Adipocyte (in vitro differentiated cells): ENCODE results near the gene GDF11.

Experiments used
- DNase-seq: peaks from one replicate; pipeline ENCODE4 v3.0.0-alpha.2; 2015; ENCODE audit warnings: low read depth
- H3K27me3 ChIP-seq: replicated peaks from 2 replicates; pipeline ENCODE4 v1.7.0; 2013; ENCODE audit warnings: mild to moderate bottlenecking, low read length, moderate library complexity; ENCODE audit not compliant: control insufficient read depth, insufficient read depth
- H3K36me3 ChIP-seq: 2 replicates; pipeline ENCODE4 v1.7.0; 2013; ENCODE audit warnings: low read length, mild to moderate bottlenecking, moderate library complexity; ENCODE audit not compliant: control insufficient read depth, insufficient read depth, severe bottlenecking
- H3K4me1 ChIP-seq: 2 replicates; pipeline ENCODE4 v1.7.0; 2013; ENCODE audit warnings: mild to moderate bottlenecking, low read length, moderate library complexity; ENCODE audit not compliant: control insufficient read depth, insufficient read depth
- H3K4me3 ChIP-seq: 2 replicates; pipeline ENCODE4 v1.7.0; 2013; ENCODE audit warnings: mild to moderate bottlenecking, low read length, moderate library complexity
- H3K9ac ChIP-seq: 2 replicates; pipeline ENCODE4 v1.7.0; 2013; ENCODE audit warnings: mild to moderate bottlenecking, low read length, moderate library complexity
- H3K9me3 ChIP-seq: 2 replicates; pipeline ENCODE4 v1.7.0; 2013; ENCODE audit warnings: mild to moderate bottlenecking, low read length, moderate library complexity; ENCODE audit not compliant: control insufficient read depth

The GDF11 gene

DNA sequence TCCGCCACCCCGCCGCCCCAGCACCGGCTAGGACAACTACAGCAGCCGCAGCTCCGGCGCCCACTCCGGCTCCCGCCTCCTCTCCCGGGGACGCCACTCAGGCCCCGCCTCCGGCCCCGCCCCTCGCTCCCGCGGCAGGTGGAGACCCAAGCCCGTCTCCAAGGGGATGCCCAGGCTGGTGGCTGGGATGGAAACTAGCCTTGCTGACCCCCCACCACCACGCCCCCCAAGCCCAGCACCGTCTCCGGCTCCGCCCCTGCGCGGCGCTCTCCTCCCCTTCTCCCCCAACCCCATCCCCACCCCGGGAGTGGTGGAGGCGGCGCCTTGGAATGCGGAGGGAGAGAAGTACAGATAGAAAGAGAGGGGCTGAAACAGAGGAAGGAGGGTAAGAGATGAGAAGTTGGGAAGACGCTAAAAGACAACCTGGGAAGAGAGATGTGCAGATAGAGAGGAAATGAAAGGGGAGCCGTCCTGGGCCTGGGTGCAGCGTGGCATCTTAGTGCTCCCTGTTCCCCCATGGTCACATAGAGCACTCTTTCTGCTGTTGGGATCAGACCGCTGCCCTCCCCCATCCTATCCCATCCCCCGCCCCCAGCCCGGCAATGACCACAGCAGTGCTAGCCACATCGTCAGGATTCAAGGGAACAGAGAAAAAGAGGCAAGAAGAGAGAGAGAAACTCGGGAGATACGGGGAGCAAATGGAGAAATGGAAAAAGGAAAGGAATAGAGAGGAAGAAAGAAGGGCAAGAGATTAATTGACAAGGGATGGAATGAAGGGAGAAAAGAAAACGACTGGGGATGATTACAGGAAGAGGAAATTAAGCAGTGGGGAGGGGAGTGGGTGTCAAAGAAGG, 34.9 kb upstream of the GDF11 start, which contains the start of gene ITGA7:
TSS of gene ITGA7 (minus strand) at position 64 of the 854 bp plus-strand sequence. CDS start 222 bp downstream, outside the sequence.
- Histone ChIP-seq H3K4me3 (peak within 1 kb of the TSS; percentile 85), H3K9ac (peak within 1 kb of the TSS; percentile 94), H3K9me3 (no peaks in the 10 kb centered on the region), H3K27me3 (no peaks in the 10 kb centered on the region), H3K4me1 (peaks cover 79% of the 10 kb centered on the region), H3K36me3 (peaks cover 6% of the 10 kb centered on the region)
- peak; percentile 72 for DNase-seq

DNA sequence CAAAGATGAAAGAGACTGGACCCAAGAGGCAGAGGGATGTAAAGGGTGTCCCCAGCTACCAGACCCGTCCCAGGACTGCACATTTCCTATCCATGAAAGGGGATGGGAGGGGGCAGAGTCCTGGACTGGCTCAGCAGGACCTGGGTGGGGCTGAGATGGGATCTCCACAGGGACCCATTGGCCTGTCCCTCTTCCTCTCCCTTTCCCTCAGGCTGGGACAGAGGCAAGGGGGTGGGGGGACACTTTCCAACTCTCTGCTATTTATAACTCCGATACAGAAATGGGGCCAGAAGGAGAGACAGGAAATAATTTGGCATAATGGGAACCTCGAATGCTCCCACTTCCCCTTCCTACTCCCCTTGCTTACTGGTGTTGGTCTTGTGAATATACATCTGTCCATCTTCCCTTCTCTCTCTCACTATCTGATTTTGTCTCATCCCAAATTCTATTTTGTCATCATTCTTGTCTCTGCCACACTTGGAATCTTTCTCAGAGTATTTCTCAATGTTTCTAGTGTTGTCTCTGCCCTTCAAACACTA, 34.2 kb upstream of the GDF11 start:
- Histone ChIP-seq H3K9ac (peak overlapping the region; percentile 94), H3K36me3 (peaks cover 6% of the 10 kb centered on the region), H3K9me3 (no peaks in the 10 kb centered on the region), H3K27me3 (no peaks in the 10 kb centered on the region), H3K4me1 (peaks cover 79% of the 10 kb centered on the region), H3K4me3 (peak overlapping the region; percentile 85)
- DNase-seq, result no peak

DNA sequence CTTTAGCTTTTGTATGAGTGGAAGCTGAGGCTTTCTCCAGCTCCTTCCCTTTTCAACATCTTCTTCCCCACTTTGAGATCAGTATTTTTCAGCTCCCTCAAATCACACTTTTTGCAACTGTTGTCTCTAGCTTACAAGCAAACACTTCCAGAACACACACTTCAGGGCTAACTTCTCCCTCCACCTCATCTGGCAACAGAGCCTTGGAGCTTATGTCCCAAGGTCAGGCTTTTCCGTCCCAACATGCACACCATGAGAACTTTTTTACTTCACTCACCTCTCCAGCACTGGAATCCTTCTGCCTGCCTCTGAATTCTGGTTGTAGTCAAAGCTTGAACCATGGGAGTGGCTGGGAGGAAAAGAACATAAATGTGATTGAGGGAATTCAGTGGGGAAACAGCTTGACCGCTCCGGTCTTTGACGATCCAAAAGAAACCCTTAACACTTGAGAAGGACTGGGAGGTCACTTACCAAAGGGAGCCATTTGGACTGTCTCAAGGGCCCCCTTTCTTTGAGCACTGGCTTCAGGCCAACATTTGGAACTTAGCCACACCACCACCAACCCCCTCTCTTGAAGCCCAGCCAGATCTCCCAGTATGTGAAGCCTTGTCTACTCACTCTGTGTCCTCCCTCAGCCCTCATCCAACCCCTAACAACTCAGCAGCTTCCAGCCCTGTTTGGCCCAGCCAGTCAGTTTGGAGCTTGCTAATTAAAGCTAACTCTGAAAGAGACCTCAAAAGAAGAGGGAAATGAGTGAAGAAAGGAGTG, 31.0 kb upstream of the GDF11 start:
- no peaks in the 10 kb centered on the region for H3K36me3 ChIP-seq
- no peaks in the 10 kb centered on the region for H3K9me3 ChIP-seq
- peak overlapping the region; percentile 94 for H3K9ac ChIP-seq
- peaks cover 63% of the 10 kb centered on the region for H3K4me1 ChIP-seq
- DNase-seq, result no peak
- H3K27me3 ChIP-seq, result no peaks in the 10 kb centered on the region
- peak overlapping the region; percentile 85 for H3K4me3 ChIP-seq

DNA sequence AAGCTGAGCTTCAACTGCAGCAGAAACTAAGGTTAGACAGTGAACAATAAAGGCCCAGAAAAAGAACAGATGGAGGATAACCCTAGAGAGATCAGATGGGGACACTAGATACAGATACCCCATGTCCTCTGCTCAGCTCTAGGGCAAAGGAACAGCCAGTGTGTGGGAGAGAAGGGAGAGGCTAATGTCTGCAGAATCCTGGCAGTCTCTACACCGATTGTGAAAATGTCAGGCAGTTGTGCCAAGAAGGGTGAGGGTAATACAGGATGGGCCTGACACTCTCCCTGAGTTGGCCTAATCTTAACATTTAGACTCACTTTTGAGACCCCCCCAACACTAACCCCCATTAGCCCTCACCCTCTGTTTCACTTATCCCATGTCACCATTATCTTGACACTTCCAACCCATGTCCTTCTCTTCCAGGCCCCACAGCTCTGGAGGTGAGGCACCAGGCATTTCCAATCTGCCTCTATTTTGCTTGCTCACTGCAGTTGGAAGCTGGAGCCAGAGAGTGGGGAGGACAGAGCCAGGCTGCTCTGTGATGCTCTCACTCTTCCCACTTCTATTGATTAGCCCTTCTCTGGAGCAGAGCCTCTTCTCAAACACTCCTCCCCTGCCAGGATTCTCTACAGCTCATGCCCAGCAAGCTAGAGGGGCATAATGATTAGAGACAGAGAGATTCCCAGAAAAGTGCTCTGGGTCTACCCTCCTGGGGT, 30.1 kb upstream of the GDF11 start:
- no peaks in the 10 kb centered on the region for H3K36me3 ChIP-seq
- peak overlapping the region; percentile 85 for H3K4me3 ChIP-seq
- no peaks in the 10 kb centered on the region for H3K27me3 ChIP-seq
- H3K9ac ChIP-seq, result peak overlapping the region; percentile 94
- peaks cover 70% of the 10 kb centered on the region for H3K4me1 ChIP-seq
- no peaks in the 10 kb centered on the region for H3K9me3 ChIP-seq
- DNase-seq, result no peak

DNA sequence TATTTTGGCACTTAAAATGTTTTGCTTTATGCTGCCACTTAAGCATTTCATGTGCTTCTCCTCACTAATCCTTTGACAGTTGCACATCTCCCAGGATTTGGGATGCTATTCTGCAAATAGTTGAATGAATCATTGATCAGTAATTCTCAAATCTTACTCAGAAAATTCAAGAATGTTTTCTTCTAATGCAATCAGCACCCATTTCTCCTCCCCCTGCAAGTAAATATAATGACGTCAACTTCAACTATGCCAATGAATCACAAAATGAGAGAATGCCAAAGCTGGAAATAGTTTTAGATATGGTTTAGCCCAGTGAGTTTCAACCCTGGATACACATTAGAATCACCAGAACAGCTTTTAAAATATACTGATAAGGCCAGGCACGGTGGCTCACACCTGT, 29.2 kb upstream of the GDF11 start:
- Histone ChIP-seq H3K36me3 (no peaks in the 10 kb centered on the region), H3K4me1 (peaks cover 74% of the 10 kb centered on the region), H3K27me3 (no peaks in the 10 kb centered on the region), H3K9ac (peak overlapping the region; percentile 94), H3K4me3 (peak overlapping the region; percentile 53), H3K9me3 (no peaks in the 10 kb centered on the region)
- peak; percentile 72 for DNase-seq

DNA sequence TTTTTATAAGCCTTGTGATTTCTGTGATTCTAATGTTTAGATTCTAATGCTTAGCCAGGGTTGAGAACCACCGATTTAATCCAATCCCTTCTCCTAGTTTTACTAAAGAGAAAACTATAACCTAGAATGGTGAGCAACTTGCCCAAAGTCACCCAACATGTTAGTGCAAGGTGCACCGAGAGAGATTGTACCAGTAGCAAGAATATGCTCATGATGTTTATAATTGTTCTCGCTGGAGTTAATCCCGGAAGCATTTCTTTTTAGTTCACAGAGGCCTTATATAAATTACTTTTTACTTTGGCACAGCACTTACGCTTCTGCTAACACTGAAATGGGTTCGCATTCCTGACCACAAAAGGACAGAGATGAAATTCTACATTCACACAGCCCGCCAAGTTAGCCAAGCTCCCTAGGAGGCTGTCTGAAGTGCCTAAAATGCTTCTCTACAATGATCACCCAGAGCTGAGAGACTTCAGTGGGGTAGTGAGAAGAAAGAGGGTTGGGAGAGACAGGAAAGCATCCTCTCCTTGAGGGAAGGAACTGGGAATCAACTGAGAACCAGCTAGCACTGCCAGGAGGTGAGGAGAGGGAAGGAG, 27.7 kb upstream of the GDF11 start:
- no peak for DNase-seq
- H3K27me3 ChIP-seq, result no peaks in the 10 kb centered on the region
- H3K9me3 ChIP-seq, result no peaks in the 10 kb centered on the region
- peak overlapping the region; percentile 84 for H3K4me3 ChIP-seq
- peaks cover 77% of the 10 kb centered on the region for H3K4me1 ChIP-seq
- H3K9ac ChIP-seq, result peak overlapping the region; percentile 89
- no peaks in the 10 kb centered on the region for H3K36me3 ChIP-seq

DNA sequence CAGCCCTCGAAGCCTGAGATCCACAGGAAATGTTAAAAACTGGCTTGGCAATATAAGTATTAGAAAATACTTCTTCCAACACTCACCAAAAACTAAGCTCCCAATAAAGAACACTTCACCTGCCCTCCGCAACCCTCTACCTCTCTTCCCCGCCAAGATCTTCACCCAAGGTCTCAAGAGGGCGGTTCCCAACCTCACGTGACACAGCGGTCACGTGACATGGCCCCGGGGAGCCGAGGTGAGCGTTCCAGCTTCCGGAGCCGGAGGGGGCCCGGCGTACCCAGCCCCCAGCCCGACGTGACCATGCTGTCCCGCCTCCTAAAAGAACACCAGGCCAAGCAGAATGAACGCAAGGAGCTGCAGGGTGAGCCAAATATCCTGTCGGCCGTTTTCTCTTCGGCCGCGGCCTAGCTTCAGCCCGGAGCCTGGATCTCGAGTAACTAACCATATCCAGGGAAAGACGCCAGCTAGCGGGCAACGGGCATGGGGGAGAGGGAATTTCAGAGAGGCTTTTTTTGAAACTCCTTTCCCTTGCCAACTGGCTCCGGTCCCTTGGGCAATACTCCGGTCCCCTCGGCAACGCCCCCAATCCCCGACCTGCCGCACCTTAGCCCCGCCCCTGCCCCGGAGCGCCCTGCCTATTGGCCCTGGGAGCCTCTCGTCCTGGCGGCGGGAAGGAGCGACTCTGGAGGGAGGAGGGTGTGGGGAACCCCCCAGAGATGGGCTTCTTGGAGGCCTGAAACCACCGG, 26.9 kb upstream of the GDF11 start, which contains the start of gene BLOC1S1:
TSS of gene BLOC1S1 (plus strand) at position 214 of the 749 bp plus-strand sequence. CDS start at position 220, 6 bp downstream.
- H3K4me3 ChIP-seq, result peak within 1 kb of the TSS; percentile 84
- no peaks in the 10 kb centered on the region for H3K27me3 ChIP-seq
- peak; percentile 94 for DNase-seq
- peak within 1 kb of the TSS; percentile 89 for H3K9ac ChIP-seq
- H3K9me3 ChIP-seq, result no peaks in the 10 kb centered on the region
- H3K4me1 ChIP-seq, result peaks cover 79% of the 10 kb centered on the region
- H3K36me3 ChIP-seq, result no peaks in the 10 kb centered on the region

DNA sequence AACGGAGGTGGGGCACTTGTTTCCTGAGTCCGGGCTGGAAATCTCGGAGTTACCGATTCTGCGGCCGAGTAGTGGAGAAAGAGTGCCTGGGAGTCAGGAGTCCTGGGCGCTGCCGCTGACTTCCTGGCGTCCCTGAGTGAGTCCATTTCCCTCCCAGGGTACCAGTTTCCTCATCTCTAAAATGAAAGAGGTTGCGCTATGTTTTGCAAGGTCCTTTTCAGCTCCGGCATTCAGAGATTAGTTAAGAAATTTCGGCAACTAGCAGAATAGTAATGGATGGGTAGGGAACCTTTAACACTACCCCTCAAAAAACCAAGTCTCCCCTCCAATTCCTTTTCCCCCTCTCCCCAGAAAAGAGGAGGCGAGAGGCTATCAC, 26.4 kb upstream of the GDF11 start:
- no peaks in the 10 kb centered on the region for H3K9me3 ChIP-seq
- peaks cover 81% of the 10 kb centered on the region for H3K4me1 ChIP-seq
- peak overlapping the region; percentile 89 for H3K9ac ChIP-seq
- H3K27me3 ChIP-seq, result no peaks in the 10 kb centered on the region
- H3K4me3 ChIP-seq, result peak overlapping the region; percentile 84
- no peaks in the 10 kb centered on the region for H3K36me3 ChIP-seq
- DNase-seq, result no peak

DNA sequence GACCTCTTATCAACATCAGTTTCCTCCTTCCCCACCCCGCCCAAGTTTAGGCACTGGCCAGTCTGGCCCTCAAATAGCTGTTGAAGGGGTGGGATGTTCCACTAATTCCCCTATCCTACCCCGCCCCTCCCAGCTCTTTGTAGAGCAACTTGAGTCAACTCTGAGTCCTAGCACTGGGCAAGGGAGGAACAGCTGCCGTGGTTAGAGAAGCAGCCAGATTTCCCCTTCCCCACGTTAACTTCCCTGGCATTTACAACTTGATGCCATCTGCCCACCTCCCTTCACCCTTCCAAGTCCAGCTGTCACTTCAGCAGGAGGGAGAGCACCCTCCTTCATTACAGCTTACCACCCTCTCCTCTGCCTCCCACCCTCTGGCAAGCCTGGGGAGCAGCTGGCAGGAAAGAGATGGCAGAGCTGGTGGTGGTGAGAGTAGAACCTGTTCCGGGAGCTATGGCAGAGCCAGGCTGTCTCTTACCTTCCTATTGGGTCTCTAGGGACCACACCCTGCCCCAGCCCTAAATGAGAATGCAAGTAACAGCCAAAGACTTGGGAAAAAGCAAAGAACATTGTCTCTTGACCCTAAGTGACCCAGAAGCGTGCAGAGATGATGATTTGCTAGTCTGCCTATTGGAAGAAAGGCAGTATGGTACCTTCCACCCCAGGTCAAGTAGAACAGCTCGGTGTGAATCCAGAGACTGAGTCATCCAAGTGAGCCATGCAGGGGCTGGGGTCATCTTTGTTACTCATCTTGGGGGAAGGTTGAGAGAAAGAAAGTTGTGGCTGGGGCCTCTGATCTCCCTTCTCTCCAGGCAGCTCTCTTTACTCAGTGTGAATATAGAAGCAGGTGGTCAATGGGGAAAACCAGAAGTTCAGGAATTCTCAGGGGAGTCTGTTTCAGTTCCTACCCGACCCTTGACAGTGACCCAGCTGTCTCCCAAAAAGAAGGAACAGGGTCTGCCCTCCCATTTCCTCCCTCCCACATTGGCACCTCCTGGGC, 25.6 kb upstream of the GDF11 start:
- peak overlapping the region; percentile 89 for H3K9ac ChIP-seq
- no peaks in the 10 kb centered on the region for H3K36me3 ChIP-seq
- no peaks in the 10 kb centered on the region for H3K9me3 ChIP-seq
- peaks cover 76% of the 10 kb centered on the region for H3K4me1 ChIP-seq
- peak overlapping the region; percentile 84 for H3K4me3 ChIP-seq
- no peak for DNase-seq
- no peaks in the 10 kb centered on the region for H3K27me3 ChIP-seq
